HCT116 (cell line): ENCODE measurements around the gene RAB3GAP2. TPM values are rescaled to one million over a fixed set of nuclear protein-coding genes. Genes with fewer than 3 reads are reported as not detected.

Source experiments
- ATAC-seq: fragments of 200-7000 bp; cut with Tn5 transposase; 2 replicates; pipeline ENCODE4 v1.9.1; 2020; ENCODE audit warnings: mild to moderate bottlenecking, moderate library complexity
- BruUV-seq: library from RNA; stranded (reverse); fragments of 400-500 nt; replicated peaks from 2 replicates; lab custom pipeline; 2021; lab: Mats Ljungman, UMichigan
- CTCF ChIA-PET: fragments of 300-600 bp; sonication (Branson Sonifier 250); formaldehyde crosslinking; loops from one replicate; lab custom pipeline; 2021; ENCODE audit warnings: antibody characterized with exemption; lab: Charles Lee
- POLR2A ChIA-PET: fragments of 300-600, 350-600 bp; sonication (Branson Sonifier 250); formaldehyde crosslinking; loops from one replicate; lab custom pipeline; 2021; ENCODE audit warnings: antibody characterized with exemption; lab: Charles Lee
- RAD21 ChIA-PET, 2 experiments: fragments of 300-600 bp; sonication (Branson Sonifier 250); formaldehyde crosslinking; loops; one replicate each; lab custom pipeline; 2023; ENCODE audit warnings: low total read pairs in 2 of 2; ENCODE audit not compliant: uncharacterized antibody in 2 of 2, unreplicated experiment in 2 of 2, low non-redundant PET in 1 of 2; lab: Charles Lee
- DNase-seq: peaks from one replicate; pipeline ENCODE4 v3.0.0-alpha.2; 2010; ENCODE audit warnings: low read depth, low spot score
- H2AFZ ChIP-seq: fragments of 200-600 bp; shearing (Covaris generic), sonication (generic); 2 replicates; pipeline ENCODE4 v1.6.1; 2017; ENCODE audit warnings: low read depth, mixed run types, mixed read lengths, antibody characterized with exemption, low read length; ENCODE audit not compliant: poor library complexity, severe bottlenecking
- H3K27ac ChIP-seq: 2 replicates; pipeline ENCODE4 v1.5.1; 2012; ENCODE audit warnings: low read depth, low read length
- H3K27me3 ChIP-seq: fragments of 200-600 bp; sonication (generic); 2 replicates; pipeline ENCODE4 v1.6.1; 2016; ENCODE audit warnings: mixed run types, low read length, mixed read lengths; ENCODE audit not compliant: insufficient read depth
- H3K36me3 ChIP-seq, 2 experiments: fragments of 200-500 bp in 1 of 2; fragments of 200-600 bp in 1 of 2; sonication (Bioruptor generic) in 1 of 2; sonication (generic) in 1 of 2; 2 replicates each; pipeline versions ENCODE4 v1.5.1 to v1.6.1; 2014 to 2016; ENCODE audit warnings: low read length in 2 of 2, inconsistent platforms in 1 of 2, mixed read lengths in 1 of 2, mixed run types in 1 of 2; ENCODE audit not compliant: insufficient read depth in 2 of 2, control insufficient read depth in 1 of 2
- H3K4me1 ChIP-seq, 2 experiments: fragments of 200-600 bp in 1 of 2; sonication (generic) in 1 of 2; 2 replicates each; pipeline versions ENCODE4 v1.5.1 to v1.6.1; 2012 to 2017; ENCODE audit warnings: low read length in 2 of 2, inconsistent platforms in 1 of 2, mild to moderate bottlenecking in 1 of 2, mixed read lengths in 1 of 2, mixed run types in 1 of 2, moderate library complexity in 1 of 2; ENCODE audit not compliant: insufficient read depth in 2 of 2, control insufficient read depth in 1 of 2
- H3K4me2 ChIP-seq: fragments of 200-600 bp; sonication (generic); 2 replicates; pipeline ENCODE4 v1.6.1; 2017; ENCODE audit warnings: mixed run types, low read length, mixed read lengths
- H3K4me3 ChIP-seq, 2 experiments: fragments of 200-600 bp in 1 of 2; sonication (generic) in 1 of 2; replicated peaks in 1 of 2; 2 replicates each; pipeline ENCODE4 v1.5.1; 2011 to 2016; ENCODE audit warnings: low read length in 2 of 2, control low read depth in 1 of 2, low read depth in 1 of 2, mild to moderate bottlenecking in 1 of 2, mixed read lengths in 1 of 2, mixed run types in 1 of 2
- H3K79me2 ChIP-seq: fragments of 200-600 bp; sonication (generic); 2 replicates; pipeline ENCODE4 v1.6.1; 2017; ENCODE audit warnings: mild to moderate bottlenecking, mixed run types, low read length, moderate library complexity, mixed read lengths; ENCODE audit not compliant: insufficient read depth
- H3K9ac ChIP-seq: fragments of 200-600 bp; sonication (generic); 2 replicates; pipeline ENCODE4 v1.6.1; 2016; ENCODE audit warnings: low read length, mixed read lengths
- H3K9me2 ChIP-seq: fragments of 200-600 bp; sonication (generic), shearing (Covaris generic); 2 replicates; pipeline ENCODE4 v1.6.1; 2017; ENCODE audit warnings: mixed run types, mild to moderate bottlenecking, moderate library complexity; ENCODE audit not compliant: insufficient read depth
- H3K9me3 ChIP-seq, 2 experiments: fragments of 200-500 bp in 1 of 2; fragments of 200-600 bp in 1 of 2; sonication (Bioruptor generic) in 1 of 2; sonication (generic) in 1 of 2; 2 replicates each; pipeline ENCODE4 v1.6.1; 2014 to 2017; ENCODE audit warnings: low read length in 2 of 2, mixed read lengths in 2 of 2, inconsistent platforms in 1 of 2, low read depth in 1 of 2, mild to moderate bottlenecking in 1 of 2, mixed run types in 1 of 2, moderate library complexity in 1 of 2; ENCODE audit not compliant: control insufficient read depth in 1 of 2, insufficient read depth in 1 of 2
- H4K20me1 ChIP-seq: fragments of 200-600 bp; sonication (generic), shearing (Covaris generic); 2 replicates; pipeline ENCODE4 v1.6.1; 2017; ENCODE audit warnings: mixed run types, mild to moderate bottlenecking, moderate library complexity; ENCODE audit not compliant: insufficient read depth
- EGR1 ChIP-seq: IDR thresholded peaks from 2 replicates; pipeline ENCODE4 v1.6.1; 2012; ENCODE audit warnings: low read depth
- ELF1 ChIP-seq: IDR thresholded peaks from 2 replicates; pipeline ENCODE4 v1.6.1; 2012; ENCODE audit warnings: low read depth, borderline replicate concordance
- EZH2 ChIP-seq: fragments of 200-600 bp; sonication (generic); IDR thresholded peaks from 2 replicates; pipeline ENCODE4 v1.6.1; 2017; ENCODE audit warnings: antibody characterized with exemption, mixed run types
- EZH2phosphoT487 ChIP-seq: fragments of 200-600 bp; IDR thresholded peaks from 2 replicates; pipeline ENCODE4 v1.6.1; 2018; ENCODE audit warnings: antibody characterized with exemption, borderline replicate concordance
- FOSL1 ChIP-seq: IDR thresholded peaks from 2 replicates; pipeline ENCODE4 v1.6.1; 2012; ENCODE audit warnings: low read depth
- JUND ChIP-seq: IDR thresholded peaks from 2 replicates; pipeline ENCODE4 v1.6.1; 2012
- RAD21 ChIP-seq: IDR thresholded peaks from 2 replicates; pipeline ENCODE4 v1.6.1; 2012; ENCODE audit warnings: low read depth, mild to moderate bottlenecking
- SIN3A ChIP-seq: IDR thresholded peaks from 2 replicates; pipeline ENCODE4 v1.6.1; 2012; ENCODE audit warnings: low read depth
- SP1 ChIP-seq: IDR thresholded peaks from 2 replicates; pipeline ENCODE4 v1.6.1; 2012; ENCODE audit warnings: low read depth
- YY1 ChIP-seq: IDR thresholded peaks from 2 replicates; pipeline ENCODE4 v1.6.1; 2011; ENCODE audit warnings: low read length, low read depth, moderate library complexity, mild to moderate bottlenecking; ENCODE audit not compliant: insufficient replicate concordance; ENCODE audit errors: extremely low read depth
- ZFX ChIP-seq: fragments of 450-650 bp; IDR thresholded peaks from 2 replicates; pipeline ENCODE4 v1.6.1; 2017
- ZNF274 ChIP-seq: fragments of 200-500 bp; sonication (Bioruptor generic); IDR thresholded peaks from 2 replicates; pipeline ENCODE4 v1.6.1; 2014; ENCODE audit warnings: mild to moderate bottlenecking, low read depth, low read length, inconsistent platforms
- intact Hi-C: fragments of 100-400 bp; cut with micrococcal nuclease; formaldehyde crosslinking; loops from 2 replicates; pipeline ENCODE4 v1.10.0; 2022
- total RNA-seq: library from RNA; stranded (reverse); gene quantifications from one replicate; pipeline ENCODE4 v1.2.1, GENCODE V29; 2021; ENCODE audit not compliant: unreplicated experiment
- TF ChIP-seq, protein P1 (sequence below): IDR thresholded peaks from 2 replicates; pipeline ENCODE4 v1.6.1; 2012
- TF ChIP-seq, protein P2 (sequence below): IDR thresholded peaks from 2 replicates; pipeline ENCODE4 v1.6.1; 2012; ENCODE audit warnings: low read depth
- TF ChIP-seq, protein P3 (sequence below): IDR thresholded peaks from 2 replicates; pipeline ENCODE4 v1.6.1; 2011; ENCODE audit warnings: mild to moderate bottlenecking, low read length, moderate library complexity; ENCODE audit not compliant: insufficient replicate concordance; ENCODE audit errors: extremely low read depth
- TF ChIP-seq, protein P4 (sequence below), 3 experiments: fragments of 200-600 bp in 1 of 3; sonication (generic) in 1 of 3; IDR thresholded peaks in 2 of 3; conservative IDR thresholded peaks in 1 of 3; 2 replicates each; pipeline ENCODE4 v1.5.1; 2012 to 2017; ENCODE audit warnings: low read depth in 2 of 3, low read length in 2 of 3, antibody characterized with exemption in 1 of 3, borderline replicate concordance in 1 of 3, control low read depth in 1 of 3, mild to moderate bottlenecking in 1 of 3, mixed read lengths in 1 of 3, mixed run types in 1 of 3, moderate library complexity in 1 of 3; ENCODE audit not compliant: insufficient read depth in 1 of 3

The RAB3GAP2 gene
- total RNA-seq, 1 experiment from 2014 or later: 32.5 TPM

DNA sequence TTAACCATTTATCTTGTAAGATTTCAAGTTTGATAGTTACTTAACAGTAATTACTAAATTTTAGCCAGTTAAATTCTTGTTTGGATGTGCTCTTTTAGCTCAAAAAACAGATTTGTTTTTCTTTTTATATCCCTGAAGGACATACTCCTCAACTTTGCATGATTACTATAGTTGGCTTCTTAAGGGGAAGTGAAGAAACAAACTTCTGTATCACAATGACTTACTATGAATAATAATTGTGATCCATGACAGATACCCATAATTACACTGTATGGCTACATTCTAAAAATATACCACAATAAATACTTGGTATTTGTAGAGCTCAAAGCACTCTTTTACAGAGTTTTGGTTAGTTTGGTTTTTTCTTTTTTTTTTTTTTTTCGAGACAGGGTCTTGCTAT, 122.5 kb downstream of the RAB3GAP2 start (continued):
- TF ChIP-seq, protein P1, sequence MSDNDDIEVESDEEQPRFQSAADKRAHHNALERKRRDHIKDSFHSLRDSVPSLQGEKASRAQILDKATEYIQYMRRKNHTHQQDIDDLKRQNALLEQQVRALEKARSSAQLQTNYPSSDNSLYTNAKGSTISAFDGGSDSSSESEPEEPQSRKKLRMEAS: no peak
- no peak for TF ChIP-seq SIN3A
- TF ChIP-seq ZNF274: no peak

DNA sequence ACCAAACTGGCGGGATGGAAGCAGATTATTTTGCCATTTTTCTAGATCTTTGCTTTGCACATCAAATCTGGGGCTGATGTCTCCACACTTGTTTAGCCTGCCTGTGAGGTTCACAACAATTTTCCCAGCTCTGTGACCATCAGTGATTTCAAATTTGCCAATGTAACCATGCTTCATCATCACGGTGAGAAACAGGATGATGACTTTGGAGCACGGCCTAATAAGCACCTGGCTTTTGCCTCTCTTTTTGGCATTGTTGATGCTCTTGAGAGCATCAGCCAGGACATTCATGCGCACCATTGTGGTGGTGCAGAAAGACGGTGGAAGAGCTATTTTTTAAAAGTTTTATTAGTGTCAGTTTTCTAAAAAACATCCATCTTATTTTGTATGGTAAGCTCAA, 128.2 kb downstream of the RAB3GAP2 start:
- TF ChIP-seq FOSL1 (no peak), EZH2phosphoT487 (no peak), SIN3A (no peak), EGR1 (no peak), EZH2 (no peak), ELF1 (no peak), YY1 (no peak), ZNF274 (no peak), RAD21 (no peak), SP1 (no peak), ZFX (no peak), JUND (no peak)
- TF ChIP-seq, protein P2, sequence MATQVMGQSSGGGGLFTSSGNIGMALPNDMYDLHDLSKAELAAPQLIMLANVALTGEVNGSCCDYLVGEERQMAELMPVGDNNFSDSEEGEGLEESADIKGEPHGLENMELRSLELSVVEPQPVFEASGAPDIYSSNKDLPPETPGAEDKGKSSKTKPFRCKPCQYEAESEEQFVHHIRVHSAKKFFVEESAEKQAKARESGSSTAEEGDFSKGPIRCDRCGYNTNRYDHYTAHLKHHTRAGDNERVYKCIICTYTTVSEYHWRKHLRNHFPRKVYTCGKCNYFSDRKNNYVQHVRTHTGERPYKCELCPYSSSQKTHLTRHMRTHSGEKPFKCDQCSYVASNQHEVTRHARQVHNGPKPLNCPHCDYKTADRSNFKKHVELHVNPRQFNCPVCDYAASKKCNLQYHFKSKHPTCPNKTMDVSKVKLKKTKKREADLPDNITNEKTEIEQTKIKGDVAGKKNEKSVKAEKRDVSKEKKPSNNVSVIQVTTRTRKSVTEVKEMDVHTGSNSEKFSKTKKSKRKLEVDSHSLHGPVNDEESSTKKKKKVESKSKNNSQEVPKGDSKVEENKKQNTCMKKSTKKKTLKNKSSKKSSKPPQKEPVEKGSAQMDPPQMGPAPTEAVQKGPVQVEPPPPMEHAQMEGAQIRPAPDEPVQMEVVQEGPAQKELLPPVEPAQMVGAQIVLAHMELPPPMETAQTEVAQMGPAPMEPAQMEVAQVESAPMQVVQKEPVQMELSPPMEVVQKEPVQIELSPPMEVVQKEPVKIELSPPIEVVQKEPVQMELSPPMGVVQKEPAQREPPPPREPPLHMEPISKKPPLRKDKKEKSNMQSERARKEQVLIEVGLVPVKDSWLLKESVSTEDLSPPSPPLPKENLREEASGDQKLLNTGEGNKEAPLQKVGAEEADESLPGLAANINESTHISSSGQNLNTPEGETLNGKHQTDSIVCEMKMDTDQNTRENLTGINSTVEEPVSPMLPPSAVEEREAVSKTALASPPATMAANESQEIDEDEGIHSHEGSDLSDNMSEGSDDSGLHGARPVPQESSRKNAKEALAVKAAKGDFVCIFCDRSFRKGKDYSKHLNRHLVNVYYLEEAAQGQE: no peak
- TF ChIP-seq, protein P3, sequence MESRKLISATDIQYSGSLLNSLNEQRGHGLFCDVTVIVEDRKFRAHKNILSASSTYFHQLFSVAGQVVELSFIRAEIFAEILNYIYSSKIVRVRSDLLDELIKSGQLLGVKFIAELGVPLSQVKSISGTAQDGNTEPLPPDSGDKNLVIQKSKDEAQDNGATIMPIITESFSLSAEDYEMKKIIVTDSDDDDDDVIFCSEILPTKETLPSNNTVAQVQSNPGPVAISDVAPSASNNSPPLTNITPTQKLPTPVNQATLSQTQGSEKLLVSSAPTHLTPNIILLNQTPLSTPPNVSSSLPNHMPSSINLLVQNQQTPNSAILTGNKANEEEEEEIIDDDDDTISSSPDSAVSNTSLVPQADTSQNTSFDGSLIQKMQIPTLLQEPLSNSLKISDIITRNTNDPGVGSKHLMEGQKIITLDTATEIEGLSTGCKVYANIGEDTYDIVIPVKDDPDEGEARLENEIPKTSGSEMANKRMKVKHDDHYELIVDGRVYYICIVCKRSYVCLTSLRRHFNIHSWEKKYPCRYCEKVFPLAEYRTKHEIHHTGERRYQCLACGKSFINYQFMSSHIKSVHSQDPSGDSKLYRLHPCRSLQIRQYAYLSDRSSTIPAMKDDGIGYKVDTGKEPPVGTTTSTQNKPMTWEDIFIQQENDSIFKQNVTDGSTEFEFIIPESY: no peak
- TF ChIP-seq, protein P4, sequence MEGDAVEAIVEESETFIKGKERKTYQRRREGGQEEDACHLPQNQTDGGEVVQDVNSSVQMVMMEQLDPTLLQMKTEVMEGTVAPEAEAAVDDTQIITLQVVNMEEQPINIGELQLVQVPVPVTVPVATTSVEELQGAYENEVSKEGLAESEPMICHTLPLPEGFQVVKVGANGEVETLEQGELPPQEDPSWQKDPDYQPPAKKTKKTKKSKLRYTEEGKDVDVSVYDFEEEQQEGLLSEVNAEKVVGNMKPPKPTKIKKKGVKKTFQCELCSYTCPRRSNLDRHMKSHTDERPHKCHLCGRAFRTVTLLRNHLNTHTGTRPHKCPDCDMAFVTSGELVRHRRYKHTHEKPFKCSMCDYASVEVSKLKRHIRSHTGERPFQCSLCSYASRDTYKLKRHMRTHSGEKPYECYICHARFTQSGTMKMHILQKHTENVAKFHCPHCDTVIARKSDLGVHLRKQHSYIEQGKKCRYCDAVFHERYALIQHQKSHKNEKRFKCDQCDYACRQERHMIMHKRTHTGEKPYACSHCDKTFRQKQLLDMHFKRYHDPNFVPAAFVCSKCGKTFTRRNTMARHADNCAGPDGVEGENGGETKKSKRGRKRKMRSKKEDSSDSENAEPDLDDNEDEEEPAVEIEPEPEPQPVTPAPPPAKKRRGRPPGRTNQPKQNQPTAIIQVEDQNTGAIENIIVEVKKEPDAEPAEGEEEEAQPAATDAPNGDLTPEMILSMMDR (IDR thresholded peaks at IDR 0.05 in 2 of 3, conservative IDR thresholded peaks at IDR 0.05 in 1 of 3; ENCODE audit: borderline replicate concordance in 1 of 3, insufficient read depth in 1 of 3, low read depth in 2 of 3, low read length in 2 of 3): no peak
- intact Hi-C loops: no loop called here
- Histone ChIP-seq H3K79me2 (no peaks in the 10 kb centered on the region), H3K27me3 (no peaks in the 10 kb centered on the region), H3K4me1 (no peaks in the 10 kb centered on the region), H3K9me3 (no peaks in the 10 kb centered on the region), H3K36me3 (peaks cover 22 to 33% of the 10 kb centered on the region in 2 experiments), H3K4me3 (no peak overlapping the region), H2AFZ (no peak overlapping the region), H3K4me2 (no peak overlapping the region), H3K27ac (no peak overlapping the region), H3K9me2 (no peaks in the 10 kb centered on the region), H4K20me1 (no peaks in the 10 kb centered on the region), H3K9ac (no peak overlapping the region)
- ChIA-PET CTCF (interaction anchor here (0.9 kb wide), 1 partner anchor 46 kb away, joined by 3 read pairs; no protein-coding TSS in a partner anchor), POLR2A (no interaction called here), RAD21 (no interaction called here)
- DNase-seq: no peak
- BruUV-seq: no TSS peak
- no peak for ATAC-seq
